ENCODE results near the gene ANTKMT. TPM values are rescaled to one million over a fixed set of nuclear protein-coding genes. Genes with fewer than 3 reads are reported as not detected.

ANTKMT gene
- total and polyA plus RNA-seq, 2 of the 4 experiments (the other 2 are of a cell fraction), result 7.3 to 16.2 TPM

GRCh38 chr16:754656-755055 is 33.7 kb downstream of the ANTKMT start:
- no peaks in the 10 kb centered on the region for H3K4me1 ChIP-seq (ENCODE audit: control insufficient read depth, insufficient read depth, low read length)
- no peaks in the 10 kb centered on the region for H4K20me1 ChIP-seq (ENCODE audit: insufficient read depth, low read length)
- no peak for TF ChIP-seq RFX5 (IDR thresholded peaks at IDR 0.05; ENCODE audit: low read depth, low read length)
- no peak for TF ChIP-seq SMC3 (IDR thresholded peaks at IDR 0.05; ENCODE audit: low read depth, low read length)
- TF ChIP-seq ELK1 (IDR thresholded peaks at IDR 0.05; ENCODE audit: borderline replicate concordance, low read depth, low read length), result no peak
- TF ChIP-seq BHLHE40 (IDR thresholded peaks at IDR 0.05; ENCODE audit: low read depth, low read length), result no peak
- no peak for TF ChIP-seq RCOR1 (IDR thresholded peaks at IDR 0.05; ENCODE audit: insufficient replicate concordance, low read length)
- TF ChIP-seq NFE2L2 (IDR thresholded peaks at IDR 0.05; ENCODE audit: low read depth, low read length), result no peak
- TF ChIP-seq POLR2A (IDR thresholded peaks at IDR 0.05; ENCODE audit: low read depth, low read length), result no peak
- no peak for TF ChIP-seq MXI1 (IDR thresholded peaks at IDR 0.05; ENCODE audit: borderline replicate concordance, low read depth, low read length)
- no peak for TF ChIP-seq CEBPB (IDR thresholded peaks at IDR 0.05; ENCODE audit: low read depth, low read length)
- TF ChIP-seq MAFK (IDR thresholded peaks at IDR 0.05; ENCODE audit: low read depth, low read length), result no peak
- TF ChIP-seq CTCF (conservative IDR thresholded peaks at IDR 0.05; ENCODE audit: low read depth, low read length), result no peak
- TF ChIP-seq CHD1 (IDR thresholded peaks at IDR 0.05; ENCODE audit: low read depth, low read length), result no peak
- TF ChIP-seq MAZ (IDR thresholded peaks at IDR 0.05; ENCODE audit: borderline replicate concordance, low read depth, low read length), result no peak
- TF ChIP-seq RAD21 (IDR thresholded peaks at IDR 0.05; ENCODE audit: low read length), result no peak
- no peak for TF ChIP-seq FOS (IDR thresholded peaks at IDR 0.05; ENCODE audit: low read depth, low read length)
- no peak for TF ChIP-seq USF2 (IDR thresholded peaks at IDR 0.05; ENCODE audit: low read depth, low read length)
- H2BK5ac ChIP-seq (ENCODE audit: low read depth, low read length, poor library complexity, severe bottlenecking), result no peak overlapping the region
- H3K79me1 ChIP-seq (ENCODE audit: low read depth in 1 of 2, low read length in 2 of 2), result no peaks in the 10 kb centered on the region
- no peak overlapping the region for H3K4ac ChIP-seq (ENCODE audit: low read depth, low read length)
- POLR2A ChIA-PET (ENCODE audit: unreplicated experiment), result no interaction called here
- no peak overlapping the region for H2AK9ac ChIP-seq (replicated peaks; ENCODE audit: low read depth, low read length, poor library complexity)
- H2BK120ac ChIP-seq (ENCODE audit: low read depth, low read length), result no peak overlapping the region
- no peak overlapping the region for H4K8ac ChIP-seq (ENCODE audit: low read depth in 2 of 2, low read length in 2 of 2)
- ATAC-seq (ENCODE audit: low read depth) (no peak), DNase-seq (no peak)
- no peak overlapping the region for H3K14ac ChIP-seq (replicated peaks; ENCODE audit: low read depth, low read length)
- no peak overlapping the region for H3K56ac ChIP-seq (ENCODE audit: extremely low read depth, insufficient read depth, low read length)
- H3K9ac ChIP-seq (ENCODE audit: low read depth, low read length), result no peak overlapping the region
- no peak overlapping the region for H3K4me2 ChIP-seq (ENCODE audit: low read depth, low read length)
- H3K18ac ChIP-seq (ENCODE audit: low read depth, low read length), result no peak overlapping the region
- H3K27me3 ChIP-seq (ENCODE audit: control insufficient read depth, insufficient read depth, low read length), result peaks cover 12% of the 10 kb centered on the region
- intact Hi-C loops (cut with micrococcal nuclease), result no loop called here
- no peak overlapping the region for H2BK20ac ChIP-seq (ENCODE audit: low read depth, low read length)
- no TSS peak for BruUV-seq (replicated peaks)
- H2AK5ac ChIP-seq (ENCODE audit: low read depth, low read length), result no peak overlapping the region
- dilution Hi-C loops (cut with HindIII; ENCODE audit: low sequenced_read_pairs, unreplicated experiment), result no loop called here
- H2AFZ ChIP-seq (replicated peaks; ENCODE audit: low read length, poor library complexity), result no peak overlapping the region
- H3K9me1 ChIP-seq (ENCODE audit: insufficient read depth, low read length), result no peaks in the 10 kb centered on the region
- no peak overlapping the region for H4K91ac ChIP-seq (ENCODE audit: insufficient read depth, low read depth, low read length)
- H3K27ac ChIP-seq (ENCODE audit: insufficient read depth, low read length), result no peak overlapping the region
- no peak overlapping the region for H4K5ac ChIP-seq (ENCODE audit: low read depth, low read length)
- in situ Hi-C loops (cut with MboI; ENCODE audit: low sequenced_read_pairs), result no loop called here
- peaks cover 3% of the 10 kb centered on the region for H3K9me3 ChIP-seq (ENCODE audit: control insufficient read depth, insufficient read depth, low read length)
- H3K23ac ChIP-seq (ENCODE audit: low read depth, low read length), result no peak overlapping the region
- CTCF ChIA-PET, result no interaction called here
- no peaks in the 10 kb centered on the region for H3K36me3 ChIP-seq (ENCODE audit: control insufficient read depth, insufficient read depth, low read length)
- WGBS, 2 experiments (ENCODE audit: extremely low coverage in 2 of 2, insufficient read length in 1 of 2), result 79% methylated on average over 5 of the region's 11 CpGs; no CpG with 5 or more reads in 1 of the 2 experiments
- no peak overlapping the region for H2BK15ac ChIP-seq (ENCODE audit: low read depth, low read length)
- no peak overlapping the region for H3K4me3 ChIP-seq (ENCODE audit: insufficient read depth, low read depth, low read length)

All from IMR-90 (cell line).